ENCODE data around the gene CLEC2L.
A peak's percentile ranks its signal among the peaks of the same experiment; 100 is the strongest.

DNA sequence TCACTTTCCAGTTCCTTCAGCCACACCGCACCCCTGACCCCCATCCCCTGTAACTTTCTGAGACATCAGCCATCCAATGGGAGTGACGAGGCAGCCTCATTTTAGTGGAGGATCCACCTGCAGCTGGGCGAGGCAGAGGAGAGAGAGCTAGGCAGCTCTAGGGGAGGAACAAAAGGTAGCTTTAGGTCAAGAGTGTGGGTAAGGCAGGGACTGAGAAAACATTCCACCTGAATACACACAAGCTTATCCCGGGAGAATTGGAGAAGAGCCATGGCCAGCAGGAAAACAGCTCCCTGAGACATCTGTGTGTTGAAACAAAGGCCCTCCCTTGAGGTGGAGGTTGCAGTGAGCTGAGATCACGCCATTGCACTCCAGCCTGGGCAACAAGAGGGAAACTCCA, 33.4 kb upstream of the CLEC2L start:
- TF ChIP-seq, protein P1, sequence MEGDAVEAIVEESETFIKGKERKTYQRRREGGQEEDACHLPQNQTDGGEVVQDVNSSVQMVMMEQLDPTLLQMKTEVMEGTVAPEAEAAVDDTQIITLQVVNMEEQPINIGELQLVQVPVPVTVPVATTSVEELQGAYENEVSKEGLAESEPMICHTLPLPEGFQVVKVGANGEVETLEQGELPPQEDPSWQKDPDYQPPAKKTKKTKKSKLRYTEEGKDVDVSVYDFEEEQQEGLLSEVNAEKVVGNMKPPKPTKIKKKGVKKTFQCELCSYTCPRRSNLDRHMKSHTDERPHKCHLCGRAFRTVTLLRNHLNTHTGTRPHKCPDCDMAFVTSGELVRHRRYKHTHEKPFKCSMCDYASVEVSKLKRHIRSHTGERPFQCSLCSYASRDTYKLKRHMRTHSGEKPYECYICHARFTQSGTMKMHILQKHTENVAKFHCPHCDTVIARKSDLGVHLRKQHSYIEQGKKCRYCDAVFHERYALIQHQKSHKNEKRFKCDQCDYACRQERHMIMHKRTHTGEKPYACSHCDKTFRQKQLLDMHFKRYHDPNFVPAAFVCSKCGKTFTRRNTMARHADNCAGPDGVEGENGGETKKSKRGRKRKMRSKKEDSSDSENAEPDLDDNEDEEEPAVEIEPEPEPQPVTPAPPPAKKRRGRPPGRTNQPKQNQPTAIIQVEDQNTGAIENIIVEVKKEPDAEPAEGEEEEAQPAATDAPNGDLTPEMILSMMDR (IDR thresholded peaks at IDR 0.05), result no peak
- TF ChIP-seq EP300 (IDR thresholded peaks at IDR 0.05) (peak in 1 of 4 donors; percentile 53), POLR2A (IDR thresholded peaks at IDR 0.05) (no peak), POLR2AphosphoS5 (IDR thresholded peaks at IDR 0.05) (peak; percentile 9 to 41)
